GM18517 (cell line): Measurements from ENCODE around the gene PCK2.

Experiments
- ATAC-seq: cut with Tn5 transposase; IDR thresholded peaks from one replicate; pipeline ENCODE4 v1.9.1; 2021; ENCODE audit warnings: mild to moderate bottlenecking, moderate library complexity; ENCODE audit not compliant: unreplicated experiment

PCK2 gene

GRCh38 chr14:24074625-24075484 lies 19.3 kb upstream of the PCK2 start:
- ATAC-seq: no peak

GRCh38 chr14:24075485-24076301 lies 18.4 kb upstream of the PCK2 start:
- ATAC-seq: no peak

- ATAC-seq: no peak
These were observed 17.9 kb upstream of the PCK2 start for GRCh38 chr14:24076302-24076601.

- no peak for ATAC-seq
These were observed 17.0 kb upstream of the PCK2 start for GRCh38 chr14:24077086-24077485.

GRCh38 chr14:24078146-24078545 lies 16.0 kb upstream of the PCK2 start:
- no peak for ATAC-seq

- no peak for ATAC-seq
These were observed 14.5 kb upstream of the PCK2 start for GRCh38 chr14:24079491-24080141.

- ATAC-seq: no peak
These were observed 14.0 kb upstream of the PCK2 start for GRCh38 chr14:24080142-24080530.

- peak; percentile 87 for ATAC-seq
These were observed 13.0 kb upstream of the PCK2 start for GRCh38 chr14:24080888-24081738.

GRCh38 chr14:24081739-24082211 lies 12.3 kb upstream of the PCK2 start:
- ATAC-seq: no peak

GRCh38 chr14:24082411-24083080 lies 11.6 kb upstream of the PCK2 start:
- ATAC-seq: no peak

GRCh38 chr14:24083462-24083861 lies 10.6 kb upstream of the PCK2 start:
- no peak for ATAC-seq

GRCh38 chr14:24084440-24084839 lies 9.7 kb upstream of the PCK2 start:
- ATAC-seq: no peak

- no peak for ATAC-seq
These were observed 8.9 kb upstream of the PCK2 start for GRCh38 chr14:24085215-24085614.

GRCh38 chr14:24086193-24086955 lies 7.7 kb upstream of the PCK2 start:
- no peak for ATAC-seq

- no peak for ATAC-seq
These were observed 7.1 kb upstream of the PCK2 start for GRCh38 chr14:24087004-24087403.

GRCh38 chr14:24088095-24088494 lies 6.0 kb upstream of the PCK2 start:
- no peak for ATAC-seq

- no peak for ATAC-seq
These were observed 4.2 kb upstream of the PCK2 start for GRCh38 chr14:24089890-24090289.

GRCh38 chr14:24092110-24092504 lies 2.0 kb upstream of the PCK2 start:
- ATAC-seq: no peak

- ATAC-seq: no peak
These were observed 1.5 kb upstream of the PCK2 start for GRCh38 chr14:24092505-24093206.
